ENCODE data around the gene STARD7.
"Not testable (repeated sequence)": the region's sequence is repeated elsewhere in the genome, so short reads cannot be mapped to it uniquely, and the experiment has no call there.

The STARD7 gene

GRCh38 chr2:96146153-96146880, 62.3 kb downstream of the STARD7 start:
- peak; percentile 85 to 96 (median 92) for DNase-seq

GRCh38 chr2:96145848-96146152, 62.8 kb downstream of the STARD7 start:
- peak in 2 of 6 experiments; percentile 53 to 67 for DNase-seq

- DNase-seq = peak; percentile 77 to 88 (median 80)
Measured at GRCh38 chr2:96145036-96145847, 63.4 kb downstream of the STARD7 start, which contains the start of gene DUSP2. TSS of gene DUSP2 (minus strand) at chr2:96145440. CDS start at chr2:96145354, 86 bp downstream.

GRCh38 chr2:96144481-96145035, 64.1 kb downstream of the STARD7 start:
- peak; percentile 30 to 71 (median 48) for DNase-seq

- peak in 5 of 6 experiments; percentile 23 to 76 (median 58) for DNase-seq
Measured at GRCh38 chr2:96143848-96144480, 64.7 kb downstream of the STARD7 start.

GRCh38 chr2:96143231-96143847, 65.3 kb downstream of the STARD7 start:
- peak in 2 of 6 experiments; percentile 30 to 50 for DNase-seq

- DNase-seq = peak in 5 of 6 experiments; percentile 33 to 62 (median 42)
Measured at GRCh38 chr2:96142217-96143113, 66.2 kb downstream of the STARD7 start.

GRCh38 chr2:96141624-96141967, 67.0 kb downstream of the STARD7 start:
- not testable (repeated sequence) for DNase-seq

- no peak for DNase-seq
Measured at GRCh38 chr2:96140941-96141623, 67.5 kb downstream of the STARD7 start.

GRCh38 chr2:96139181-96139758, 69.4 kb downstream of the STARD7 start:
- no peak for DNase-seq

- DNase-seq = peak; percentile 41 to 75 (median 57)
Measured at GRCh38 chr2:96138179-96139145, 70.2 kb downstream of the STARD7 start, which contains the start of gene ASTL. TSS of gene ASTL (minus strand) at chr2:96138502. CDS start at chr2:96138436, 66 bp downstream.

- DNase-seq = no peak
Measured at GRCh38 chr2:96137321-96138178, 71.1 kb downstream of the STARD7 start.

- no peak for DNase-seq
Measured at GRCh38 chr2:96136129-96136720, 72.4 kb downstream of the STARD7 start.

- no peak for DNase-seq
Measured at GRCh38 chr2:96135621-96136020, 73.0 kb downstream of the STARD7 start.

GRCh38 chr2:96135171-96135570, 73.5 kb downstream of the STARD7 start:
- no peak for DNase-seq

Data from stimulated activated naive CD4-positive, alpha-beta T cell (primary cell).